IMR-90 (cell line): Measurements from ENCODE around the gene ABCC3. TPM values are rescaled to one million over a fixed set of nuclear protein-coding genes. Genes with fewer than 3 reads are reported as not detected.
A peak's percentile ranks its signal among the peaks of the same experiment; 100 is the strongest.

Experiments used
- ATAC-seq: fragments of 200-7000 bp; cut with Tn5 transposase; 2 replicates; pipeline ENCODE4 v1.9.1; 2020; ENCODE audit warnings: low read depth, mild to moderate bottlenecking, moderate library complexity
- BruUV-seq: library from RNA; stranded (reverse); fragments of 400-500 nt; replicated peaks from 2 replicates; lab custom pipeline; 2021; lab: Mats Ljungman, UMichigan
- CTCF ChIA-PET: fragments of 300-600 bp; formaldehyde crosslinking; extraction: SDS; loops from one replicate; lab custom pipeline; 2021; ENCODE audit warnings: antibody characterized with exemption; lab: Yijun Ruan, JAX
- POLR2A ChIA-PET: fragments of 300-600 bp; sonication (Branson Sonifier 250); formaldehyde crosslinking; loops from one replicate; lab custom pipeline; 2022; ENCODE audit warnings: antibody characterized with exemption; ENCODE audit not compliant: unreplicated experiment; lab: Charles Lee
- DNase-seq: peaks from one replicate; pipeline ENCODE4 v3.0.0; 2013
- H2AFZ ChIP-seq: replicated peaks from 2 replicates; pipeline ENCODE3; 2013; ENCODE audit warnings: low read length, mild to moderate bottlenecking; ENCODE audit not compliant: poor library complexity
- H2AK5ac ChIP-seq: 2 replicates; pipeline ENCODE4 v1.6.1; 2013; ENCODE audit warnings: low read depth, low read length, inconsistent platforms
- H2AK9ac ChIP-seq: replicated peaks from 2 replicates; pipeline ENCODE3; 2013; ENCODE audit warnings: mild to moderate bottlenecking, low read depth, low read length, moderate library complexity; ENCODE audit not compliant: poor library complexity
- H2BK120ac ChIP-seq: 2 replicates; pipeline ENCODE4 v1.6.1; 2013; ENCODE audit warnings: low read depth, low read length, inconsistent platforms
- H2BK15ac ChIP-seq: 3 replicates; pipeline ENCODE4 v1.6.1; 2013; ENCODE audit warnings: low read depth, low read length, inconsistent platforms
- H2BK20ac ChIP-seq: 2 replicates; pipeline ENCODE4 v1.6.1; 2013; ENCODE audit warnings: low read depth, mild to moderate bottlenecking, inconsistent platforms, low read length, moderate library complexity
- H2BK5ac ChIP-seq: 2 replicates; pipeline ENCODE4 v1.6.1; 2013; ENCODE audit warnings: mild to moderate bottlenecking, low read depth, low read length, inconsistent platforms; ENCODE audit not compliant: poor library complexity, severe bottlenecking
- H3K14ac ChIP-seq: replicated peaks from 2 replicates; pipeline ENCODE4 v1.6.1; 2013; ENCODE audit warnings: low read depth, low read length, inconsistent platforms
- H3K18ac ChIP-seq: 2 replicates; pipeline ENCODE4 v1.6.1; 2013; ENCODE audit warnings: low read depth, low read length, control low read depth
- H3K23ac ChIP-seq: 2 replicates; pipeline ENCODE4 v1.6.1; 2013; ENCODE audit warnings: low read depth, low read length, inconsistent platforms
- H3K27ac ChIP-seq: 2 replicates; pipeline ENCODE4 v1.5.1; 2013; ENCODE audit warnings: mild to moderate bottlenecking, control low read depth, low read length; ENCODE audit not compliant: insufficient read depth
- H3K27me3 ChIP-seq: 2 replicates; pipeline ENCODE4 v1.6.1; 2013; ENCODE audit warnings: low read length; ENCODE audit not compliant: control insufficient read depth, insufficient read depth
- H3K36me3 ChIP-seq: 2 replicates; pipeline ENCODE4 v1.6.1; 2013; ENCODE audit warnings: low read length, mixed read lengths; ENCODE audit not compliant: control insufficient read depth, insufficient read depth
- H3K4ac ChIP-seq: 2 replicates; pipeline ENCODE4 v1.6.1; 2013; ENCODE audit warnings: low read depth, low read length, inconsistent platforms
- H3K4me1 ChIP-seq: 2 replicates; pipeline ENCODE4 v1.6.1; 2013; ENCODE audit warnings: low read length, mixed read lengths; ENCODE audit not compliant: control insufficient read depth, insufficient read depth
- H3K4me2 ChIP-seq: 2 replicates; pipeline ENCODE4 v1.6.1; 2013; ENCODE audit warnings: low read depth, mild to moderate bottlenecking, control low read depth, low read length, moderate library complexity
- H3K4me3 ChIP-seq: 2 replicates; pipeline ENCODE4 v1.5.1; 2013; ENCODE audit warnings: low read depth, mild to moderate bottlenecking, control low read depth, low read length, moderate library complexity; ENCODE audit not compliant: insufficient read depth
- H3K56ac ChIP-seq: 2 replicates; pipeline ENCODE4 v1.6.1; 2013; ENCODE audit warnings: low read length, inconsistent platforms; ENCODE audit not compliant: insufficient read depth; ENCODE audit errors: extremely low read depth
- H3K79me1 ChIP-seq, 2 experiments: 2 replicates each; pipeline ENCODE4 v1.6.1; 2013; ENCODE audit warnings: low read length in 2 of 2, inconsistent platforms in 1 of 2, low read depth in 1 of 2
- H3K9ac ChIP-seq: 2 replicates; pipeline ENCODE4 v1.6.1; 2013; ENCODE audit warnings: low read depth, low read length, control low read depth
- H3K9me1 ChIP-seq: 2 replicates; pipeline ENCODE4 v1.6.1; 2013; ENCODE audit warnings: low read length, inconsistent platforms; ENCODE audit not compliant: insufficient read depth
- H3K9me3 ChIP-seq: 2 replicates; pipeline ENCODE4 v1.6.1; 2013; ENCODE audit warnings: low read length; ENCODE audit not compliant: control insufficient read depth, insufficient read depth
- H4K20me1 ChIP-seq: 2 replicates; pipeline ENCODE4 v1.6.1; 2013; ENCODE audit warnings: low read length, inconsistent platforms; ENCODE audit not compliant: insufficient read depth
- H4K5ac ChIP-seq: 2 replicates; pipeline ENCODE4 v1.6.1; 2013; ENCODE audit warnings: mild to moderate bottlenecking, low read depth, low read length, control low read depth
- H4K8ac ChIP-seq, 2 experiments: 2 replicates each; pipeline ENCODE4 v1.6.1; 2013; ENCODE audit warnings: low read depth in 2 of 2, low read length in 2 of 2, control low read depth in 1 of 2, inconsistent platforms in 1 of 2
- H4K91ac ChIP-seq: 2 replicates; pipeline ENCODE4 v1.6.1; 2013; ENCODE audit warnings: low read depth, low read length, inconsistent platforms; ENCODE audit not compliant: insufficient read depth
- CEBPB ChIP-seq: IDR thresholded peaks from 2 replicates; pipeline ENCODE4 v1.6.1; 2012; ENCODE audit warnings: low read depth, low read length, improper control_type of control experiment
- FOS ChIP-seq: fragments of 150-350 bp; IDR thresholded peaks from 2 replicates; pipeline ENCODE4 v1.6.1; 2016; ENCODE audit warnings: low read depth, low read length
- MAFK ChIP-seq: IDR thresholded peaks from 2 replicates; pipeline ENCODE4 v1.6.1; 2012; ENCODE audit warnings: low read depth, low read length, improper control_type of control experiment
- MAZ ChIP-seq: IDR thresholded peaks from 2 replicates; pipeline ENCODE4 v1.6.1; 2012; ENCODE audit warnings: low read depth, mild to moderate bottlenecking, low read length, improper control_type of control experiment, moderate library complexity, borderline replicate concordance
- POLR2A ChIP-seq: IDR thresholded peaks from 2 replicates; pipeline ENCODE4 v1.6.1; 2012; ENCODE audit warnings: mild to moderate bottlenecking, low read depth, low read length
- RAD21 ChIP-seq: IDR thresholded peaks from 2 replicates; pipeline ENCODE4 v1.6.1; 2012; ENCODE audit warnings: low read length, improper control_type of control experiment
- RCOR1 ChIP-seq: IDR thresholded peaks from 2 replicates; pipeline ENCODE4 v1.6.1; 2012; ENCODE audit warnings: mild to moderate bottlenecking, low read length, improper control_type of control experiment; ENCODE audit not compliant: insufficient replicate concordance
- WGBS, 2 experiments: methylation state at CpG; one replicate each; pipeline versions ENCODE4 v1.1.5 to v1.1.7; 2013; ENCODE audit warnings: missing lambda C conversion rate in 2 of 2; ENCODE audit not compliant: insufficient read length in 1 of 2; ENCODE audit errors: extremely low coverage in 2 of 2; 5-methylcytosine and 5-hydroxymethylcytosine counted together
- dilution Hi-C: fragments of 300-500 bp; cut with HindIII; formaldehyde crosslinking; loops from one replicate; pipeline ENCODE4 v1.14.3; 2018; ENCODE audit warnings: low sequenced_read_pairs; ENCODE audit not compliant: unreplicated experiment
- in situ Hi-C: fragments of 300-500 bp; cut with MboI; formaldehyde crosslinking; loops from 3 replicates; pipeline ENCODE4 v1.14.3; 2019; ENCODE audit warnings: low sequenced_read_pairs, inconsistent platforms, mixed read lengths
- intact Hi-C: fragments of 100-400 bp; cut with micrococcal nuclease; formaldehyde crosslinking; loops from 2 replicates; pipeline ENCODE4 v1.10.0; 2022
- polyA plus RNA-seq, 3 experiments: library from polyadenylated mRNA; depleted of rRNA; stranded (reverse); fragments of >200 nt; gene quantifications; 2 replicates each; pipeline ENCODE4 v1.2.3, GENCODE V29; 2012; ENCODE audit warnings: low replicate concordance in 1 of 3
- total RNA-seq: library from RNA; depleted of rRNA; stranded (reverse); fragments of >200 nt; gene quantifications from 2 replicates; pipeline ENCODE4 v1.2.3, GENCODE V29; 2012

Gene ABCC3
- total and polyA plus RNA-seq, 2 of the 4 experiments (the other 2 are of a cell fraction) = 3.2 to 6.6 TPM

DNA sequence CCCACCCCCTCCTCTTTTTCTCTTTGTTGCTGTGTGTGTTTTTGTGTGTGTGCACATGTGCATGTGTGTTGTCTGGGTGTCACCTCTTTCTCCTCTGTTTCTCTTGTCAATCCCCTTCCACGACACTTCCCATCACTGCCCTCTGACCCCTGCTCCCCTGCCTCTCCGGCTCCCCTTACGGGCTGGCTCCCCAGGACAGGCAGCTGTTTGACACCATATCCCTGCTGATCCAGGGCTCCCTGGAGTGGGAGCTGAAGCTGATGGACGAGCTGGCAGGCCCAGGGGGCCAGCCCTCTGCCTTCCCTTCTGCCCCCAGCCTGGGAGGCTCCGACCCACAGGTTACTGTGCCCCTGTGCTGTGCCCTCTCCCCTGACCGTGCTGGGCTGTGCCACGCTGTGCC is 15.2 kb upstream of the ABCC3 start:
- no peak overlapping the region for H3K27ac ChIP-seq
- H2BK120ac ChIP-seq = no peak overlapping the region
- no peak overlapping the region for H3K9ac ChIP-seq
- no peaks in the 10 kb centered on the region for H4K20me1 ChIP-seq
- H3K27me3 ChIP-seq = no peaks in the 10 kb centered on the region; the same call in 1 of the 2 replicates
- H3K14ac ChIP-seq = no peak overlapping the region
- H2AK9ac ChIP-seq = no peak overlapping the region
- no CpG with 5 or more reads among the region's 7 CpGs for WGBS, 2 experiments
- ChIA-PET CTCF (no interaction called here), POLR2A (no interaction called here)
- no peak overlapping the region for H3K56ac ChIP-seq
- DNase-seq = no peak
- TF ChIP-seq CEBPB (no peak), RAD21 (no peak), MAFK (no peak), POLR2A (no peak), MAZ (no peak), RCOR1 (no peak), FOS (no peak)
- dilution Hi-C loops = no loop called here
- no peak overlapping the region for H3K18ac ChIP-seq
- intact Hi-C loops = no loop called here
- no peak overlapping the region for H4K91ac ChIP-seq
- no peaks in the 10 kb centered on the region for H3K36me3 ChIP-seq
- H4K5ac ChIP-seq = no peak overlapping the region
- ATAC-seq = no peak
- H2BK5ac ChIP-seq = no peak overlapping the region
- peaks cover 6% of the 10 kb centered on the region; the same call in 1 of the 2 replicates for H3K9me1 ChIP-seq
- no peak overlapping the region for H3K4ac ChIP-seq
- H3K4me3 ChIP-seq = no peak overlapping the region
- no TSS peak for BruUV-seq
- H2BK20ac ChIP-seq = no peak overlapping the region
- H3K4me1 ChIP-seq = peaks cover 2% of the 10 kb centered on the region
- H2AK5ac ChIP-seq = peak overlapping the region; percentile 3; the same call in 1 of the 2 replicates
- no peaks in the 10 kb centered on the region for H3K9me3 ChIP-seq
- in situ Hi-C loops = no loop called here
- no peak overlapping the region for H3K4me2 ChIP-seq
- H2BK15ac ChIP-seq = no peak overlapping the region
- H4K8ac ChIP-seq = peak overlapping the region in 1 of 2 experiments; percentile 29; a peak in 1 of 4 replicates
- peak overlapping the region; percentile 59 for H2AFZ ChIP-seq
- H3K23ac ChIP-seq = no peak overlapping the region
- H3K79me1 ChIP-seq = no peaks in the 10 kb centered on the region
